COLO668 (cell line): ENCODE measurements around the gene NCAM2.

Experiments used
- DNase-seq: peaks from one replicate; lab custom pipeline; 2025; ENCODE audit not compliant: unreplicated experiment; lab: John Stamatoyannopoulos, UW

Gene NCAM2

DNA sequence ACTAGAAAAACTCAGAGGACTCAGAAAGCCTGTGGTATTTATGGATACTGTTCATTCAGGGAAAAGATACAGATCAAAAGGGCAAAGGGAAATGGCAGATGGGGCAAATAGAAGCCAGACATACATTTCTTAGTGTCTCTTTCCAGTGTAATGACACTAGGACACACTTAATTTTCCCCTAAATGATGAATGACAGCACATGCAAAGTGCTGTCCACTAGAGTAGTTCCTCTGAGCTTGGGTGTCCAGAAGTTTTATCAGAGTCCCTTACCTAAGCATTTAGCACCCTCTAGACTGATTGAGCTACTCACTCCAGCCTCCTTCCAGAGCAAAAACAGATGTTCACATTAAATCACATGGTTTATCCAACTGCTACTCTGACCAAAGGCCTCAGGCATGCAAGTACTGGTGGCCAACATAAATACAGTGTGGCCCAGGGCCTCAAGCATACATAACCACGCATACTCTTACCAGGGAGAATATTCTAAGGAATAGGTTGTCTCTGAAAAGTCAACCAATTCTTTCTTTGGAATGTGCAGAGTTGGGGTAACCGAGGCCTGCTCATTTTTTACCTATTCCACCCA lies 166.9 kb downstream of the NCAM2 start:
- DNase-seq: no peak

DNA sequence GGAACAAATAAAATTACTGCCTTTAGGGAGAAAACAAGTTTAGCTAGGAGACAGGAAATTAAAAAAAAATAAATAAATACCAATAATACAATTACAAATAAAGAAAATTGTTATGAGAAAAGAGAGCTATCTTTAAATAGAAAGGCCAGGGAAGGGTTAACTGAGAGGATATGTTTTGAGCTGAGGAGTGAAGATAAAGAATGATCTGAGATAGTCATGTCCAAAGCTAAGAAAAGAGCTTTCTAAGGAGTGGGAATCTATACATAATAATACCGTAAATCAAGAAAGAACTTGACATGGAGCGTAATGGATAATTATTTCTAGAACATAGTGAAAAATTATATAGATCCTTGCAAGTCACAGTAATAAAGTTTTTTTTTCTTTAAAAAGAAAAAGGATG lies 176.5 kb downstream of the NCAM2 start:
- no peak for DNase-seq

DNA sequence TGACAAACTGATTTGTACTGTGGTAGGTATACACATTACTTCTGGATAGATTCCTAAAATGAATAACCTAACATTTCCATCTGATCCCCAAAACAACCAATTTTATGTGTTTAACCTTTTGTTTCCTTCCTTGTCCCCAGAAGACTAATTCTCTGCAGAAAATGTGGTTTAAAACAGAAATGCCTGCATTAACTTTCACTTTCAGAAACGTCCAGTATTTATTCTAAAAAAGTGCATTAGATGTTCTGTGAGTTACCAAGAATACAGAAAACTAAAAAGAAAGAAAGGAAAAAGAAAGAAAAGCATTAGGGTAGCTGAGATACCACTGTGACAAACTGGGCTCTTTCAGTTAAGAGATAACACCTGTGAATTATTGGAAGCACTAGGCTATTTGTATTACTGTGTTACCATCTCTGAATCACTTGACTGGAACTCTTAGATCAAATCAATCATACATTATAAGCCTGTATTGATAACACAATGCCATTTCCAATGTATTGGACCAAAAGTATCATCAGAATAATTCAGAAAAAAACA lies 177.7 kb downstream of the NCAM2 start:
- DNase-seq: no peak

DNA sequence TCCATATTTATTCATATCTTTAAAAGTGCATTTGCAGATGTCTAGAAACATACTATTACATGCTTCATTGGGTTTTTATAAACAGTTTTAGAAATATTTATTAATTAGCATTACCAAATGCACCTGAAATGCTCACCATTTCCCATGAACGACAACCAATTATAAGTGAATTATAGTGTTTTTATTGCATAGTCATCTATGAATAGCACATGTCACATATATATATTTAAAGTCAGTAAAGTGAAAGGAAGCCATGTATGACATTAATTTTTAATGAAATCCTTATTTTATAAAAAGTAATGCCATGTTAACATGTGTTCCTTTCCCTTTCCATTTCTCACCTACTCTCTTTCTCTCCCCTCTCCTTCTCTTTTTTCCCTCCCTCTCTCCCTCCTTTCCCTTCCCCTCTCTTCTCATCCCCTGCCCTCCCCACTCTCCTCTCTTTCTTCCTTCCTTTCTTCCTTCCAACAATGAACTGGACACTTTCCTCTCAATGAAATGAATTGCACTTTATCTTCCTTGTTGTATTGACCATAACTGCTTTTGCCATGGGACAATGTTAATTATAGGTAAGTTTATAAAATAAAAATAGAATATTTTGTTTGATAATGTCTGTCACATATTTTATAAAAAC lies 179.3 kb downstream of the NCAM2 start:
- DNase-seq: no peak

DNA sequence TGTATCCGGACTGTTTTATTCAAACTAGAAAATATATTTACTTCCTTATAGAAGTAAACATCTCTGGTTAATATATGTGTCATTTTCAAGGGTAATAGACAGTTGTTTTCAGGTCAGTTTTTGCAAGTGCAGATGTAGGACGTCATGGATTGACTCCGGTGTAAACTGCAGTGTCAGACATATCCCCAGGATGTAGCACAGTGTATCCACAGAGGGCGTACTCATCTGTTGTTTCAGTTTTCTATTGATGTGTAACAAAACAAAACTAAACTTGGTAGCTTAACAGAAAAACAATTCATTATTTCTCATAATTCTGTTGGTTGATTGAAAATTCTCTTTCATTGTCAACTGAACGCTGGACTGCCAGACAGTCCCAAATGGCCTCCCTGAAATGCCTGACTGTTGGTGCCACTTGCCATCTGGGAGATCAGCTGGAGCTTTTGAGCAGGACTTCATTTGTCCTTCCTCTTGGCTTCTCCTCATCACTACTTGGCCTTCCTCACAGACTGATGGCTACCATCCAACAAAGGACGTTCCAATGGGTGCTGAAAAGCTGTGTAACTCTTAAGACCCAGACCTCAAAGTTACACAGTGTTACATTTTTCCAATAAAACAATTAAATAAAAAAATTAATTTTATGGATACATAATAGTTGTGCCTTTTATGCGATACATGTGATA lies 181.6 kb downstream of the NCAM2 start:
- DNase-seq: no peak

DNA sequence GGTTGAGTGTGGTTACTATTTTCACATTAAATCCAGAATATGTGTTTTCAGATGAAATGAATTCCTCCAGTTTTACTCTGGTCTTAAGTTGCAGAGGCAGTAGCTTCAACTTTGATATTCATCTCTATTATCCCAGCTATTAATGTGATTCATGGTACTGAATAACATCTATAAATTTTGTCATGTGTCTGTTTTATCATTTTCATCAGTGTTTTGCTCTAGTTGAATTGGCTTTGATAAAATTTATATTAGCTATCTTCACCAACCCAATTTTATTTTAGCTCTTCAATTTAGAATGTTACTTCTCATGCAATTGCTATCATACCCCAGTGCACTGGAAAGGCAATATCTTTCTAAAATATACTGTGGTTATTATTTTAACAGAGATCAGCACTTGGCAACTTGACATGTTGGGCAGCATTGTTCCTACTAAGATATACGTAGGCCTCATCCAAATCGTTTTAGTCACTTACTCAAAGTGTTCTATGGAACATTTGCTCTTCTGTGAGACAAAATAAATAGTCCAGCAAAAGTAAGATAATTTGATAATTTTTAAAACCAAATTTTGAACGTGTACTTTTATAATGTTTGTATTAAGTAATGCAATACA lies 184.3 kb downstream of the NCAM2 start:
- DNase-seq: no peak

DNA sequence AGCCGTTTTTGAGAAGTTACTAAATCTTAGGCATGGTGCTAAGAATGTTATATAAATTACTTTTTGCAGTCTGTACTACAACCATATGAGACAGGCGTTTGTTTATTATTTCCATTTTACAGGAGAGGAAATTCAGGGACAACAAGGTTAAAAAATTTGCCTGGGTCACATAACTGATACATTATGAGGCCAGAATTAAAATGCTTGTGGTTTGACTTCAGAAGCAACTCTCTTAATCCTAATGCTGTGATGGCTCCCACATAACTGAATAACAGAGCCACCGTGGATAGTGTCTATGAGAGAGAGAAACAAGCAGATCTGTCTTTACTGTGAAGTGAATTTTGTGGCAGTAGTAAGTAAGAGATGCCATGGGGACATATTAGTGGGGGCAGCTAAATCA lies 184.9 kb downstream of the NCAM2 start:
- no peak for DNase-seq

DNA sequence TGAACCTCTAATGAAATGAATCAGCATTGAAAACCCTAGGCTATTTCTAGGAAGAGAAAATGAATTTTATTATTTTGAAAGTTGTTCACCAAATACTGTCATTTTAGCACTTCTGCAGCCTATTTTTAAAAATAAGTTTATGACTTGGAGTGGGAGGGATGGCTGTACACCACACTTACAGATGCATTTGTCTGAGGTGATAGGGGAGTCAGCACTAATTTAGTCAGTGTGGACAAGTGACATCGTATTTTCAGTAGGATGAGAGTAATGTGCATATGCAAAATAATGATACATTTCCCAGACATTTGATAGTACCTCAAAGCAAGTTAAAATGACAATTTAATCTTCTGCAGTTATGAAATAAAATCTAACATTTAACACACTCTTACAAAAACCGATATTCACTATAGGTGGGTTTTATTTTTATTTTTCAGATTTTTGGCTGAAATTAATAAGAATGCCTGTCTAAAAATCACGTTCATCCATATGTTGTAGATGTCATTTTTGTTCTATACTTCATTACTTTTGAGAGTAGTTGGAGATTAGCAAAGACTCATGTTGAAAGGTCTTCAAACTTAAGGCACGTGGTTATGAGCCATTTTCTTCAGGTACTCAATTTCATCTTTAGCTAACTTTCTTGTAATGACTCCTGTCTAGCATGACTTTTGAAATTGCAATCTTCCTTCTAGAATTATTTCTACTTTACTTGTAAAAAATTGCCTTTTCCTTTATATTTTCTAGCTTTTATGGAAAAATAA lies 186.7 kb downstream of the NCAM2 start:
- DNase-seq: no peak

DNA sequence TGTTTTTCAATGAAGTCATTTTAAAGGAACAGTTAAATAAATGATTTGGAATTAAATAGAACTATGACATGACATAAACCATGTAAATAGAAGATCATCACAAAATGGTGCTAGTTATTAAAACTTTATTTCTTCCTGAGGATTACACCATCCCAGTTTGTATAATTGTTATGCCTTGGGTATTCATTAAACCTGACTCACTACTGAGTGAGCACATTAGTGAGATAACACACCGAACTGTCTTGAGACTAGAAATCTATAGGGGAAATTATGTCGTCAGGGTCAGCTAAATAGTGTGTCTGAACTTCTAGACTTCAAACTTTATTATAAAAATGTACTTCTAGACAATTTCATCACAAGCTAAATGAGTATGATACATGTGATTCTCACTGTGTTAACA lies 189.4 kb downstream of the NCAM2 start:
- no peak for DNase-seq

DNA sequence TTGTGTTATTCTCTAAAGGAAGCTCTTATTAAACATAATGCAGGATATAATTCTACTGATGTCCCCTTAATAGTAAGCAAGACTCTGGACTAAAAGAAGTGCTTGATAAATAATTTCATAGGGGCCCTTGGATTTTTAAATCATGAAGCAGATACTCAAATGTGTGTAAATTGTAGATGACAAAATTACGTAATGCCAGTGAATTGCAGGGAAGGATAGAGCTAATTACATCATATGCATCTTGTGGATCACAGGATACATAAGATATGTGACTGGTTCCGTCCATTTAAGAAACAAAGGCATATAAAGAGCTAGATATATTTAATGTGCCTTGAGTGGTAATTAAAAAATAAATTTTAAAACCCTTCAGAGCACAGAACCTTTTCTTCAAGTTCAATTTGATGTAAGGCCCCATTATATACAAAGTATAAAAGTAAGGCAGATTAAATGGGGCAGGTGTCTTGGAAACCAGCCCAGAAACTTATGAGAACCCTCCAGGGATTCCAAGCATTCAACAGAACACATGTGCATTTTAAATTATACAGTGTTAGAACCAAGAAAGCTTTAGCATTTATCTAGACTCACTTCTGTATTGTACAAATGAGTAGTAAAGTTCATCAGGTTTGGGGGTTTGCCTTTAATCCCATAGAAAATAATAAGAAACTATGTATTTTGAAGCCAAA lies 190.4 kb downstream of the NCAM2 start:
- no peak for DNase-seq

DNA sequence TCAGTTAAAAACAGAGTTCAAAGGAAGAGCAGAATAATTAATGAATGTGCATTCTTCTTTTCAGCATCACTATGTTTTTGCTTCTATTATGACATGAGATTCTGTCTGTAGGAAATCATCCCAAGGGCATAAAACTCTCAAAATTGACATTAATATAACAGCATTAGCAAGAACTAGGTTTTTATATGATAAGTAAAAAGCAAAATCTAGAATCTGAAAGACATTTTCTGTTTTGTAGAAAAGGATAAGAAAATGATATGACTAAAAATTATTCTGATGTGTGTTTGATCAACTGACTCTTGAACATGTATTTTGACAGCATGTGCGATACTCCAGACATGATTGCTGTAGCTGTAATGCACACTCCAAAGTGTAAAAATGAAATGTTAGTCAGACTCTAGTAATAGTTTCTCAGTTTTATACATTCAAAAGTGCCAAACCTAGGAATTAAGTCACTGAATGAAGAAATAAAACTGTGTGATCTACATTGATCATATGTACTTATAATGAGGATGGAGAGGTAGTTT lies 197.3 kb downstream of the NCAM2 start:
- no peak for DNase-seq

DNA sequence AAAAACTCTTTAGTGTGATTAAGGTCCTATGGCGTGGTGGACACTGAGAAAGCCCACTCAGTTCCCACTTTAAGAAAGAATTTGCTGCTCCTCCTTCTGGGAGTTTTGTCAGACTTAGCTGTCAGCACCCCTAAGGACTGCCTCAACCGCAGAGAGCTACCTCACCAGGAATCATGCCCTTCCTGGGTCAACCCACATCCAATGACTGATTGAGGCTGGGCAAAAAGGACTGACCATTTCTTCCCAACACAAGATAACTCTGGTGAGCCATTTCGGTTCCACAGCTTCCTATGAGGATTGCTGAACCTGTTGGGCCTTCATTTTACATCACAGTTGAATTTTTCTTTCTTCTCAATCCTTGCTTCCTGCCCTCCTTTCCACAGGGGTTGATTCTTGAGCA lies 197.9 kb downstream of the NCAM2 start:
- no peak for DNase-seq

DNA sequence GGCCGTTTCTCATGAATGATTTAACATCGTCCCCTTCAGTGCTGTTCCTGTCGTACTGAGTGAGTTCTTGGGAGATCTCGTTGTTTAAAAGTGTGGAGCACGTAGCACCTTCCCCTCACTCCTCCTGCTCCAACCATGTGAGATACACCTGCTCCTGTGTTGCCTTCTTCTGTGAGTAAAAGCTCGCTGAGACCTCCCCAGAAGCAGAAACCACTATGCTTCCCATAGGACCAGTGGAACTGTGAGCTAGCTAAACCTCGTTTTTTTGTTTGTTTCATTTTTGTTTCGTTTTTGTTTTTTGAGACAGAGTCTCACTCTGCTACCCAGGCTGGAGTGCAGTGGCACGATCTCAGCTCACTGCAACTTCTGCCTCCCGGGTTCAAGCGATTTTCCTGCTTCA lies 198.6 kb downstream of the NCAM2 start:
- DNase-seq: no peak

DNA sequence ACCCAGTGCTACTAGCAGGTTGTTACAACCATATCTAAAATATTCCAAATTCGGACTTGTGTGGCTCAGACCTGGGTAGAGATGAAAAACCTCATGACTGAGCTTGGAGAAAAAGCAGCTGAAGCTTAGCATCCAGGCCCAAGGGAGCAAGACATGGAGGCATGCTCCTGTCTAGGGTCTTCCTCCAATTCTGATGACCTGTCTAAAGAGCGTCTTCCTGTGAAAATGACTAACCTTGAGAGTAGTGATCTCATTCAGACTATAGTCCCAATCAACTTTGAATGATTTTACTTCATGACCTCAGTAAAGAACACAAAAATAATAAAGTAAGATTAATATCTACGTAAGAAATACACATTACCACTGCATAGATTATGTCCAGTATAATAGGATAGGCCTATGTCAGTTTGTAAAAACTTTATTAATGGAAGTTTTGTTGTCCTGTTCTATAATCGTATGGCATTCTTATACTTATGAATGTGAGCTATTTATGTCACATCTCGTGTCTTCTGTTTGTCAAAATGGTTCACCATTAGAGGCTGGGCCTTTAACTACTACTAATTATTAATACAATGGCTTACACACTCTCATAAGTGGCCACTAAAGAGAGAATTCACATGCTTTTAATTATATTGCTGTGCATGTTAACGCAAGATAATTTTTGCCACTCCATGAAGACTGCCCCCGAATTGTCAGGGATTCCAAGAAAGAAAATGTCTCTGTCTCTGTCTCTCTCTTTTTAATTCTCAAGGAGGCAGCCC lies 201.3 kb downstream of the NCAM2 start:
- no peak for DNase-seq

DNA sequence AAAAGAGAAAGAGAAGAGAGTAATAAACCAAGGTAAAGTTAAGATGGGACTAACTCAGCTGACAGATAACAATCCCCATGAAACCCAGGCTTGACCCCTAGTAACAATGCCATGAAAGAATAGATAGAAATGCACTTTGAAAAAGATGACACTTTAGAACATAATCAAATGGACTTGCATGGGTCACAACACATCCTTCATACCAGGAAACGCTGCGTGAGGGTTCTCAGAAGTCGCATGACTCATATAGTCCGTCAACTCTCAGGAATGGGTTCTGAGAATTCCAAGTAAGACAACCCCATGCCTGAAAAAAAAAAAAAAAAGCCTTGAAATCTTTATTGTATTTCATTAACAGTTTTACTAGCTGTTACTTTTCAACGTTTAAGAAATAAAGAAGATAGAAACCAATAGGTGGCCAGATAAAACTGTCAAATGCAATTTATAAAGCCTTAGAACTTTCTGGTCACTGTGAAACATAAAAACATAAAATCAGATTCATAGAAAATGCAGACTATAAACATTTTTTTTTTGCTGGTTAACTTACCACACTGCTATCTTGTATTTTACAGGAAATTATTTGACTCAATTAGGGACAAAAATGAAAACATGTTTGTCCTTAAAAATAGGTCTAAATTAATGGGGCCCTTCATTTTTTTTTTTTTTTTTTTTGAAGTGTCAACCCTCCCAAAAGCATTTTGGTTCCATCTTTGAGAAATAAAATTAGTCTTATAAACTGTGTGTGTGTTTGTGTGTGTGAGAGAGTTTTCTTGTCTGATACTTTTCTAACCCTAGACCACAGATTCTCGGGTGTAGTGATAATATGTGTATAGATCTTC lies 202.1 kb downstream of the NCAM2 start:
- no peak for DNase-seq

DNA sequence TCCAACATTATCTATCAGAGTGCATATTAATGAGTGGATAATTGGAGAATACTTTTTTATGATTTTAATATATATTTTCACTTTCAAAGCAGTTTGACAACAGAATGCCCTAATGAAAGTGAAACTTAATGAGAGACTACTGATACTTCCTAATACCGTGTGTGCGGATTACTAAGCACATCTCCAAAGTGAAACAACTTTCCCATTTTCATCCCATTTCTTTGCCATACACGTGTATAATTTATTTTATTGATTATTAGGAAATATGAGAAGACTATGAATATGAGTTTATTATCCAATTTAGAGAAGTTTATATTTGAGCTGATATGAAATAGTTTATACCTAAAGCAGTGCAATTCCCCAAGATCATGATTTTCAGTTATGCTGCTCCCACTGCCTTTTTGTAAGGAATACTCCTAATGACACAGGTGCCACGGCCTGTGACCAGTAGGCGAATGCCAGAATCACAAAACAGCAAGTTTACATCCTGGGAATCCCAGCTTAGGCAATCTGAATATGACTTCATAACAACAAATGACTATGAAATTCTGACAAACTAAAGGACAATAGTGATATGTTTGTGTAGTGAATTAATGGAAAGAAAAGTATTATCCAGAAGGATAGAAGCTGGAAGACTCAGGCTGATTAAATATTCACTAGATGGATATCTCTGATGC lies 202.9 kb downstream of the NCAM2 start:
- DNase-seq: no peak

DNA sequence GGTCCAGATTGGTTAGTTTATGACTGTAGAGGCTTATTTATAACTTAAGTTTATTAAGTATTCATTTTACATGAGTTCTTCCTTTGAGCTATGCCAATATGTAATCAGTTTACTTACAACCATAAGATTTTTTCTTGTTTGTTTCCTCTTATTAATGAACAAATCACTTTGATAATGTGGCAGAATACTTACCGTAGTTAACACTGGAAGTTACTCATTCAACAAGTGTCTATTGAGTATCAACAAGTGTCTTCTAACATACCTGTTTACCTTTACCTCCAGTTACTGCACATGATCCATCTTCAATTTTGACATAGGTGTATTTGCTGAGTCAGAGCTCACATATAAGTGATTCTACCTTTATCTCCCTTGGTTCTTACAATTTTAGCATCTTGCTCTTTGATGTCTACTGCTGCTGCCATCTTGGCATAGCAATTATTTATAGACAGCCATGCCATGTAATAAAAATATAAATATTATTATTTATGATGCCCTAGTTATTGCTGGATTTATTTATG lies 205.7 kb downstream of the NCAM2 start:
- no peak for DNase-seq

DNA sequence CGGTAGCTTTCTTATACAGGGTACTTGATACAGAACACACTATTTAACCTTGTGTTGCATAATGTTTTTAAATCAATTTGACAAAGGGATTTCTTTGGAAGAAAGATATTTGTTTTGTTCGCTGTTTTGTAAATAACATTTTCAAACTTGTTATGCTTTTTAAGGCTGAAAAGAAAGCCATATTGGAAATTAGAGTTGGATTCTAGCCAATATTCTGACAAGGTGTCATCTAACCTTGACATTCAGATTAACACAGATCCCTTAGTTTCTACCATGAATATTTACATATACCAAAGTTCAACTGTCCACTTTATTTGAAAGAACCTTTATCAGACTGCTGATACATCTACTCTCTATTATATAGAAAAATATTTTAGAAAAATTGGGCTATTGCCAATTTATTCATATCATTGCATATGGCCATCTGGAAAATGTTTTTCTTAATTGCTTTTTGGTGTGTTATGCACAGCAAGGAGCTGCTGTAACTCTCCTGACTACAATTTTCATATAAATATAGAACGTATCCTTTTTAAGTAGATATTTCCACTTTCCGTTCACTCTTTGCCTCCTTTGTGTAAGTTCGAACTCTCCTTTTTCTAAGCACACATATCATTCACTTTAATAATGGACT lies 206.3 kb downstream of the NCAM2 start:
- no peak for DNase-seq
